ENCODE results near the gene SLC22A14.

The SLC22A14 gene

DNA sequence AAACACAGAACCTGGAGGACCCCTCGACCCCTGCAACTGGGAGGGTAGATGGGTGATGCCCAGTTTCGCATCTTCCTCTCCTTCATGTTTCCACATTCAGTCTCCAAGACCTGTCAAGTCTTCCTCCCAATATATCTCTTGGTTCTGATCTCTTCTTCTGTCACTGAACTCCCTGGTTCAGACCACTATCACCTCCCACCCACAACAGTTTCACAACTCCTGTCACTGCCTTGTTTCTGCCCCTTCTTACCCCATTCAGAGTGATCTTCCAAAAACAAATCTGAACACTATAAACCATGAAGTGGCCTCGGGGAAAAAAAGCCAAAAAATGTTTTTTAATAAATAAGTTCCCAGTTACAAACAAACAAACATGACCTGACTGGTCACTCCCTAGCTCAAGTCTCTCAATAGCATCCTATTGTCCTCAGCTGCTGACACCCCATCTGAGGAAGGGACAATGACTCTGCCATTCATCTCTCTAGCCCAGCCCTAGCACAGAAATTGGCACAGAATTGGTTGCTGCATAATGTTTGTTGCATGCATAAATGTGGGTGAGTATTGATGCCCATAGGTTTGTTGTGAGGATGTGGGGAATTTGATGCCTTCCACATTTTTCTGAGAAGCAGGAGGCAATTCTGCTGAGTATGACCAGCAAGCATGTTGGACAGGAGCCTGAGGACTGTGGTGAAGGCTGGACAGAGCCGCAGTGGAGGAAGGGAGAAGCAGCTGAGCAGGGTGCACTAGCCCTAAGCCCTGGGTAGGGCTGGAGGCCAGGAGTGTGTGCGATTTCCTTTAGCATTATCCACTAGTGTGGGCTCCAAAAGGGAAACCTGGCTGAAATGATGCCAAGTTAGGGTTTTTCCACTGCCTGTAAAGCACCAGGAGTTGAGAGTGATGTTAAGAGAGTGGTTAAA, 52.3 kb downstream of the SLC22A14 start:
- no peak overlapping the region for H3K4me3 ChIP-seq (replicated peaks in 1 of 2; ENCODE audit: low read depth in 2 of 2, low read length in 2 of 2)
- TF ChIP-seq, protein P1, sequence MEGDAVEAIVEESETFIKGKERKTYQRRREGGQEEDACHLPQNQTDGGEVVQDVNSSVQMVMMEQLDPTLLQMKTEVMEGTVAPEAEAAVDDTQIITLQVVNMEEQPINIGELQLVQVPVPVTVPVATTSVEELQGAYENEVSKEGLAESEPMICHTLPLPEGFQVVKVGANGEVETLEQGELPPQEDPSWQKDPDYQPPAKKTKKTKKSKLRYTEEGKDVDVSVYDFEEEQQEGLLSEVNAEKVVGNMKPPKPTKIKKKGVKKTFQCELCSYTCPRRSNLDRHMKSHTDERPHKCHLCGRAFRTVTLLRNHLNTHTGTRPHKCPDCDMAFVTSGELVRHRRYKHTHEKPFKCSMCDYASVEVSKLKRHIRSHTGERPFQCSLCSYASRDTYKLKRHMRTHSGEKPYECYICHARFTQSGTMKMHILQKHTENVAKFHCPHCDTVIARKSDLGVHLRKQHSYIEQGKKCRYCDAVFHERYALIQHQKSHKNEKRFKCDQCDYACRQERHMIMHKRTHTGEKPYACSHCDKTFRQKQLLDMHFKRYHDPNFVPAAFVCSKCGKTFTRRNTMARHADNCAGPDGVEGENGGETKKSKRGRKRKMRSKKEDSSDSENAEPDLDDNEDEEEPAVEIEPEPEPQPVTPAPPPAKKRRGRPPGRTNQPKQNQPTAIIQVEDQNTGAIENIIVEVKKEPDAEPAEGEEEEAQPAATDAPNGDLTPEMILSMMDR (IDR thresholded peaks at IDR 0.05; ENCODE audit: low read depth, low read length): no peak
- peak; percentile 61 to 75 for DNase-seq (ENCODE audit: low read depth in 2 of 2)

DNA sequence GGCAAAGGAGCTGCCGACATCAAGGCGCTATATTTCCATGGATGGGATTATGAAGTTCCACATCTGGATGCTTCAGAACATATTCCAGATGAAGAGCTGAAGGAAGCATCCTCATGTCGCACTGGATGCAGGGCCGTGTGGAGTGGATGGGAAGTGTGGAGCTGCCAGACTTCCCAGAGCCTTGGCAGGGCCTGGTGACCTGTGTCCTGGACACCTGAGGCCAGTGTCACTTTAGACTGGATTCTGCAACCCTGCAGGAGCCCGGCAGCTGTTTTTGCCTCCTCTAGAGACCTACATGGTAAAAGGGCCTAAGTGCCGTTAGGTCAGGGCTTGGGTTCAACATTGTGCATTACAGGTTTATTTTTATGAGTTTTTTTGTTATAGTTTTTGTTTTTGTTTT, 53.2 kb downstream of the SLC22A14 start:
- TF ChIP-seq, protein P1 (IDR thresholded peaks at IDR 0.05; ENCODE audit: low read depth, low read length): no peak
- DNase-seq (ENCODE audit: low read depth in 2 of 2): no peak

DNA sequence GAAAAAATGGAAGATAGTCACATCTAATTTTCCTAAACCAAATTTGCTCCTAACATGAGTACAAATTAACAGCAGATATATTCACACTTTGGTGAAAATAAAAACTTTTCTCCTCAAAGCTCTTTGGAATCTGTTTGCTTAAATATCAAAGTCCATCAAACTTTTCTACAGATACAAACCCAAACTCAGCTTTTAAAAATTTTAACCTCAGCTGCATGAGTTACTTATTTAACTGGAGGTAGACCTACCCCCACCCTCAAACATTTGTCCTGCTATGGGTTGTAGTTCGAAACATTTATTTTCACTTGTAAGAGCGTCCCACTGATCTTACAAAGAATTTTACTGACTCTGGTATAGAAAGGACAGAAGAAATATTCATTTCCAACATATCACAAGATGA, 55.6 kb downstream of the SLC22A14 start:
- no peak overlapping the region for H3K4me3 ChIP-seq (replicated peaks in 1 of 2; ENCODE audit: low read depth in 2 of 2, low read length in 2 of 2)
- TF ChIP-seq, protein P1 (IDR thresholded peaks at IDR 0.05; ENCODE audit: low read depth, low read length): no peak
- no peak for DNase-seq (ENCODE audit: low read depth in 2 of 2)

More for the DNA sequence above, 53.2 kb downstream of the SLC22A14 start:
- H3K4me3 ChIP-seq (replicated peaks in 1 of 2; ENCODE audit: low read depth in 2 of 2, low read length in 2 of 2): no peak overlapping the region

DNA sequence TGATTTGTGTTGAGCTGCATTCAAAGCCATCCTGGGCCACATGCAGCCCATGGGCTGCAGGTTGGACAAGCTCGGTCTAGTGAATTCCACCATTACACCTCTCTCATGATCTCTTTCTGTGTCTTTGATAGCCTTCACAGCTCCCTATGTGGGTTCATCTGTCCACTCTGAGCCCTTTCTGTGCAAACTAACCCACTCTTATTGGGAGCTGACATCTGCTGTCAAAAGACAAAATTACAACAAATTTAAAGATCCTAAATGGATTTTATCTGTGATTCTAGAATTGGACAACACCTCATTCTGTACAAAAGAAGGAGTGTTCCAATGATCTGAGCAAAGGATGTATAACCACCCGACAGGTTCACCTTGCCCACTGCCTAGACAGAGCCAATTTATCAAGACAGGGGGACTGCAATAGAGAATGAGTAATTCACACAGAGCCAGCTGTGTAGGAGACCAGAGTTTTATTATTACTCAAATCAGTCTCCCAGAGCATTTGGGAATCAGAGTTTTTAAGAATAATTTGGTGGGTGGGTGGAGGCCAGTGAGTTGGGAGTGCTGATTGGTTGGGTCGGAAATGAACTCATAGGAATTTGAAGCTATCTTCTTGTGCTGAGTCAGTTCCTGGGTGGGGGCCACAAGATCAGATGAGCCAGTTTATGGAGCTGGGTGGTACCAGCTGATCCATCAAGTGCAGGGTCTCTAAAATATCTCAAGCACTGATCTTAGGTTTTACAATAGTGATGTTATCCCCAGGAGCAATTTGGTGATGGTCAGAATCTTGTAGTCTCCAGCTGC, 61.9 kb downstream of the SLC22A14 start:
- H3K4me3 ChIP-seq (replicated peaks in 1 of 2; ENCODE audit: low read depth in 2 of 2, low read length in 2 of 2): no peak overlapping the region
- TF ChIP-seq, protein P1 (IDR thresholded peaks at IDR 0.05; ENCODE audit: low read depth, low read length): no peak
- DNase-seq (ENCODE audit: low read depth in 2 of 2): peak; percentile 20 to 34

DNA sequence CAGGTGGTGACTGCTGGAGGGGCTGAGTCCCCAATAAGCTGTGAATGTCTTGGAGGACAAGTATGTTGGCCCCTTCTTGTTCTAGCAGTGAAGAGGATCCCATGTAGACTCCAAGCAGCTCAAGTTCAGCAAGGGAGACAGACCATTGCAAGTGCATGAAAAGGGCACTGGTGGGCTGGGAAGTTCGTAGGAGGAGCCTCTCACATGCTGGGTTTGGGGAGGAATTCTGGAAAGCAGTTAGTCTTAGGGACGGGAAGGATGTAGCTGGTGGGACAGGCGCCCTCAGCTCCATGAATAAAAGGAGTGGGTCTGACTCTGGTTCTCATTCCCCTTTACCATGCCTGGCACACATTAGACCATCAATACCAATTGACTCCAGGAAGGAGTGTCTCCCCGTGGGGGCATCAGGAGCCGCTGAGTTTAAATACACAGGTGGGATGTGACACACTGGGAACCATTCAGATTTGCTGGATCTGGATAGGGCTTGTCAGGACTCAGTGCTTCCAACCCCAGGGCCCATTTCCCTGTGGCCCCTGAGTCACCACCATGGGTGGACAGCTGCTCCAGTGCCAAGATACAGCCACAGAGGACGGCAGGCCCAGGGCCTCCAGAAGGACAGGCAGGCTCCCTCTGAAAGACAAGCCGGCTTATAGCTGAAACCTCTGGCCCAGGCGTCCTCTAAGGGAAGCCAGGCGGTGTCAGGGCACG, 63.9 kb downstream of the SLC22A14 start:
- TF ChIP-seq, protein P1 (IDR thresholded peaks at IDR 0.05; ENCODE audit: low read depth, low read length): no peak

DNA sequence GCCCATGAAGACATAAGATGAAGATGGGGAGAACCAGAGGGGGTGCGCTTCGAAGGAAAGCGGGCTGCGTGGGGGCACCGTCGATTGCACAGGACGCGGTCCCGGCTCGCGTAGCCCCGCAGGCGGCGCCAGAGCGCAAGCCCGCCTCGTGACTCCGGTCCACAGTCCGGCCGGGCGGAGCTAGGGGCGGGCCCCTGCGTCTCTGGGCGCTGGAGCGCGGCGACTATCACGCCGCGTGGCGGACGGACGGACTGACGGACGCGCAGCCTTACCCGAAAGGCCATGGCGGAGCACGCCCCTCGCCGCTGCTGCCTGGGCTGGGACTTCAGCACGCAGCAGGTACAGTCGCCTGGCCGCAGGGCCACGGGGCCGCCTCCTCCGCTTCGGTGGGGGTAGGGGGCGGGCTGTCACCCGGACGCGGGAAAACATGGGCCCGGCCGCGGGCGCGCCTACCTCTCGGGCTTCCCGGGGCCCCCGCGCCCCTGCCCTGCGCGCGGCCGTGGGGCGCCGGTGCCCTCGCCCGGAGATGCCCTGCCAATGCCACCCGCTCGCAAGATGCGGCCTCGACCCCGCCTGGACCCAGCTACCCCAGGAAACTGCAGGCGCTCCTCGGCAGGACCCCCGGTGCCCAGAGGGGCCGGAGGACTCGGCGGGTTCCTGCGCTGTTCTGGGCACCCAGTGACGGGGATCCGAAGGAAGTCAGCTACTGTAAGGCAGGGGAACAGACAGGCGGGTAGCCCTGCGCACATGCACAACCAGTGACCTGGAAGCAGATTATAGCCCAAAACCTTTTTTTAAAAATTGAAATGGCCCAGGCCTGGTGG, 64.7 kb downstream of the SLC22A14 start, which contains the start of gene XYLB:
Gene XYLB (plus strand): TSS at position 199 of the 824 bp plus-strand sequence. CDS start 84 bp downstream, at position 283.
- DNase-seq (ENCODE audit: low read depth in 2 of 2): peak; percentile 79 to 87
- TF ChIP-seq, protein P1 (IDR thresholded peaks at IDR 0.05; ENCODE audit: low read depth, low read length): peak; percentile 57
- peak within 1 kb of the TSS; percentile 61 to 86 for H3K4me3 ChIP-seq (replicated peaks in 1 of 2; ENCODE audit: low read depth in 2 of 2, low read length in 2 of 2)

More for the DNA sequence above, 63.9 kb downstream of the SLC22A14 start:
- DNase-seq (ENCODE audit: low read depth in 2 of 2): no peak
- peak overlapping the region in 1 of 2 donors; percentile 86 for H3K4me3 ChIP-seq (replicated peaks in 1 of 2; ENCODE audit: low read depth in 2 of 2, low read length in 2 of 2)
